K562 (cell line): ENCODE results near the gene VIT. TPM values are rescaled to one million over a fixed set of nuclear protein-coding genes. Genes with fewer than 3 reads are reported as not detected.

Experiments
- HOXB6 ChIP-seq: fragments of 250-450 bp; sonication (Bioruptor Pico); IDR thresholded peaks from 2 replicates; pipeline ENCODE4 v1.5.1; 2022; ENCODE audit warnings: mild to moderate bottlenecking, borderline replicate concordance
- PHB ChIP-seq: fragments of 250-450 bp; sonication (Bioruptor Pico); IDR thresholded peaks from 2 replicates; pipeline ENCODE4 v1.5.0; 2021
- ZNF431 ChIP-seq: sonication (generic); formaldehyde crosslinking; IDR thresholded peaks from 2 replicates; pipeline ENCODE4 v1.8.0; 2022; ENCODE audit warnings: mild to moderate bottlenecking, missing genetic modification reagents
- polyA plus RNA-seq, 8 experiments: library from polyadenylated mRNA; depleted of rRNA in 4 of 8; stranded (reverse) in 5 of 8; unstranded in 3 of 8; fragments of >200 nt; fragmentation: Nextera tagmentation in 2 of 8; fragmentation: Illumina TruSeq in 1 of 8; extraction: Ambion mirVana in 2 of 8; extraction: Trizol in 1 of 8; gene quantifications; 2 replicates each; pipeline versions ENCODE4 v1.2.1 to v1.2.3, GENCODE V29; 2011 to 2014; ENCODE audit warnings: inconsistent platforms in 1 of 8, missing spikeins in 1 of 8
- total RNA-seq, 7 experiments: library from RNA; depleted of rRNA in 6 of 7; stranded (reverse); fragments of >200 nt in 6 of 7; fragmentation: Illumina TruSeq in 2 of 7; extraction: Trizol in 2 of 7; gene quantifications; 2 replicates each; pipeline versions ENCODE4 v1.2.1 to v1.2.3, GENCODE V29; 2011 to 2021; ENCODE audit warnings: low replicate concordance in 1 of 7
- TF ChIP-seq, protein P1 (sequence below): fragments of 200-600 bp; sonication (generic); IDR thresholded peaks from one replicate; pipeline ENCODE4 v1.6.1; 2012; ENCODE audit warnings: mild to moderate bottlenecking, low read depth, low read length, inconsistent platforms

Gene VIT
- total and polyA plus RNA-seq, 9 of the 15 experiments (the other 6 are each of a cell fraction or from before 2014, with no cell fraction given), result not detected

DNA sequence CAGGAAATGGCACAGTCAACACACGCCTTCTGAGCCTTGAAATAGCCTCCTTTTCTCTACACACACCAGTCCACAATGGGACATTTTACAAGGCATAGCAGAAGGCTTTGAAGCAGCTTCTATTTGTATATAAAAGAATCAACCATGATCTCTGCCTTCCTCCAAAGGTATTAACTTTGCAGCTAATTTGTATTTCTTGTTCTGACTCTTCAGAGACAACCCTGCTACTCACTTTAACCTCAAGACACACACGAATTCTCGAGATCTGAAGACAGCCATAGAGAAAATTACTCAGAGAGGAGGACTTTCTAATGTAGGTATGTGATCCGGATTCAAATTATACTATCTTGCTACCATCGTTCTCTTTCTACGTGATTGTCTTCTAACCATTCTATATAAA lies 104.6 kb downstream of the VIT start (continued):
- TF ChIP-seq, protein P1, sequence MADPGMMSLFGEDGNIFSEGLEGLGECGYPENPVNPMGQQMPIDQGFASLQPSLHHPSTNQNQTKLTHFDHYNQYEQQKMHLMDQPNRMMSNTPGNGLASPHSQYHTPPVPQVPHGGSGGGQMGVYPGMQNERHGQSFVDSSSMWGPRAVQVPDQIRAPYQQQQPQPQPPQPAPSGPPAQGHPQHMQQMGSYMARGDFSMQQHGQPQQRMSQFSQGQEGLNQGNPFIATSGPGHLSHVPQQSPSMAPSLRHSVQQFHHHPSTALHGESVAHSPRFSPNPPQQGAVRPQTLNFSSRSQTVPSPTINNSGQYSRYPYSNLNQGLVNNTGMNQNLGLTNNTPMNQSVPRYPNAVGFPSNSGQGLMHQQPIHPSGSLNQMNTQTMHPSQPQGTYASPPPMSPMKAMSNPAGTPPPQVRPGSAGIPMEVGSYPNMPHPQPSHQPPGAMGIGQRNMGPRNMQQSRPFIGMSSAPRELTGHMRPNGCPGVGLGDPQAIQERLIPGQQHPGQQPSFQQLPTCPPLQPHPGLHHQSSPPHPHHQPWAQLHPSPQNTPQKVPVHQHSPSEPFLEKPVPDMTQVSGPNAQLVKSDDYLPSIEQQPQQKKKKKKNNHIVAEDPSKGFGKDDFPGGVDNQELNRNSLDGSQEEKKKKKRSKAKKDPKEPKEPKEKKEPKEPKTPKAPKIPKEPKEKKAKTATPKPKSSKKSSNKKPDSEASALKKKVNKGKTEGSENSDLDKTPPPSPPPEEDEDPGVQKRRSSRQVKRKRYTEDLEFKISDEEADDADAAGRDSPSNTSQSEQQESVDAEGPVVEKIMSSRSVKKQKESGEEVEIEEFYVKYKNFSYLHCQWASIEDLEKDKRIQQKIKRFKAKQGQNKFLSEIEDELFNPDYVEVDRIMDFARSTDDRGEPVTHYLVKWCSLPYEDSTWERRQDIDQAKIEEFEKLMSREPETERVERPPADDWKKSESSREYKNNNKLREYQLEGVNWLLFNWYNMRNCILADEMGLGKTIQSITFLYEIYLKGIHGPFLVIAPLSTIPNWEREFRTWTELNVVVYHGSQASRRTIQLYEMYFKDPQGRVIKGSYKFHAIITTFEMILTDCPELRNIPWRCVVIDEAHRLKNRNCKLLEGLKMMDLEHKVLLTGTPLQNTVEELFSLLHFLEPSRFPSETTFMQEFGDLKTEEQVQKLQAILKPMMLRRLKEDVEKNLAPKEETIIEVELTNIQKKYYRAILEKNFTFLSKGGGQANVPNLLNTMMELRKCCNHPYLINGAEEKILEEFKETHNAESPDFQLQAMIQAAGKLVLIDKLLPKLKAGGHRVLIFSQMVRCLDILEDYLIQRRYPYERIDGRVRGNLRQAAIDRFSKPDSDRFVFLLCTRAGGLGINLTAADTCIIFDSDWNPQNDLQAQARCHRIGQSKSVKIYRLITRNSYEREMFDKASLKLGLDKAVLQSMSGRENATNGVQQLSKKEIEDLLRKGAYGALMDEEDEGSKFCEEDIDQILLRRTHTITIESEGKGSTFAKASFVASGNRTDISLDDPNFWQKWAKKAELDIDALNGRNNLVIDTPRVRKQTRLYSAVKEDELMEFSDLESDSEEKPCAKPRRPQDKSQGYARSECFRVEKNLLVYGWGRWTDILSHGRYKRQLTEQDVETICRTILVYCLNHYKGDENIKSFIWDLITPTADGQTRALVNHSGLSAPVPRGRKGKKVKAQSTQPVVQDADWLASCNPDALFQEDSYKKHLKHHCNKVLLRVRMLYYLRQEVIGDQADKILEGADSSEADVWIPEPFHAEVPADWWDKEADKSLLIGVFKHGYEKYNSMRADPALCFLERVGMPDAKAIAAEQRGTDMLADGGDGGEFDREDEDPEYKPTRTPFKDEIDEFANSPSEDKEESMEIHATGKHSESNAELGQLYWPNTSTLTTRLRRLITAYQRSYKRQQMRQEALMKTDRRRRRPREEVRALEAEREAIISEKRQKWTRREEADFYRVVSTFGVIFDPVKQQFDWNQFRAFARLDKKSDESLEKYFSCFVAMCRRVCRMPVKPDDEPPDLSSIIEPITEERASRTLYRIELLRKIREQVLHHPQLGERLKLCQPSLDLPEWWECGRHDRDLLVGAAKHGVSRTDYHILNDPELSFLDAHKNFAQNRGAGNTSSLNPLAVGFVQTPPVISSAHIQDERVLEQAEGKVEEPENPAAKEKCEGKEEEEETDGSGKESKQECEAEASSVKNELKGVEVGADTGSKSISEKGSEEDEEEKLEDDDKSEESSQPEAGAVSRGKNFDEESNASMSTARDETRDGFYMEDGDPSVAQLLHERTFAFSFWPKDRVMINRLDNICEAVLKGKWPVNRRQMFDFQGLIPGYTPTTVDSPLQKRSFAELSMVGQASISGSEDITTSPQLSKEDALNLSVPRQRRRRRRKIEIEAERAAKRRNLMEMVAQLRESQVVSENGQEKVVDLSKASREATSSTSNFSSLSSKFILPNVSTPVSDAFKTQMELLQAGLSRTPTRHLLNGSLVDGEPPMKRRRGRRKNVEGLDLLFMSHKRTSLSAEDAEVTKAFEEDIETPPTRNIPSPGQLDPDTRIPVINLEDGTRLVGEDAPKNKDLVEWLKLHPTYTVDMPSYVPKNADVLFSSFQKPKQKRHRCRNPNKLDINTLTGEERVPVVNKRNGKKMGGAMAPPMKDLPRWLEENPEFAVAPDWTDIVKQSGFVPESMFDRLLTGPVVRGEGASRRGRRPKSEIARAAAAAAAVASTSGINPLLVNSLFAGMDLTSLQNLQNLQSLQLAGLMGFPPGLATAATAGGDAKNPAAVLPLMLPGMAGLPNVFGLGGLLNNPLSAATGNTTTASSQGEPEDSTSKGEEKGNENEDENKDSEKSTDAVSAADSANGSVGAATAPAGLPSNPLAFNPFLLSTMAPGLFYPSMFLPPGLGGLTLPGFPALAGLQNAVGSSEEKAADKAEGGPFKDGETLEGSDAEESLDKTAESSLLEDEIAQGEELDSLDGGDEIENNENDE, result no peak
- TF ChIP-seq PHB (CRISPR knock-in tag) (no peak), HOXB6 (CRISPR knock-in tag) (no peak), ZNF431 (CRISPR knock-in tag) (no peak)
